ENCODE data around the gene SPOCK3. TPM values are rescaled to one million over a fixed set of nuclear protein-coding genes. Genes with fewer than 3 reads are reported as not detected.
"Not testable (repeated sequence)": the region's sequence is repeated elsewhere in the genome, so short reads cannot be mapped to it uniquely, and the experiment has no call there.

SPOCK3 gene
- total RNA-seq, 4 donors from 2014 or later: not detected

DNA sequence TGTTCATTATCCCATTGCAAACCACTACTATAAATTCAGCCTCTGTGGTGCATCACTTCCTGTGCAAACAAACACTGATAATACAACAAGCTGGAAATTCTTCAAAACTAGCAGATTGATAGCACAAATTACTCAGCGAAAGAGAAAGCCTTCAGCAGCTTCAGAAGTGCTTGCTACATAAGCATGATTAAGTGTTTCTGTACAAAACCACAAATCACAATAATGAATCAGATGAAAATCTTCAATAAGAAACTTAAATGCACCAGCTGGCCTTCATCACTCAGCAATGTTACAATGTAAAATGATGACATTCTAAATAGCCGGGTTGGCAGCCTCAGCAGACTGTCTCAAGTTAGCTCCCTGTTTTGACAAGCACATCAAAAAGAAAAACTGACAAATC, 262.2 kb downstream of the SPOCK3 start:
- Histone ChIP-seq H3K27me3 (no peaks in the 10 kb centered on the region), H3K36me3 (no peaks in the 10 kb centered on the region), H3K9me3 (peaks cover 0 to 9% (median 0%) of the 10 kb centered on the region in 3 donors), H3K4me3 (no peak overlapping the region), H3K27ac (no peak overlapping the region), H3K4me1 (no peaks in the 10 kb centered on the region)
- no peak for TF ChIP-seq POLR2A (IDR thresholded peaks at IDR 0.05)
- TF ChIP-seq, protein P1, sequence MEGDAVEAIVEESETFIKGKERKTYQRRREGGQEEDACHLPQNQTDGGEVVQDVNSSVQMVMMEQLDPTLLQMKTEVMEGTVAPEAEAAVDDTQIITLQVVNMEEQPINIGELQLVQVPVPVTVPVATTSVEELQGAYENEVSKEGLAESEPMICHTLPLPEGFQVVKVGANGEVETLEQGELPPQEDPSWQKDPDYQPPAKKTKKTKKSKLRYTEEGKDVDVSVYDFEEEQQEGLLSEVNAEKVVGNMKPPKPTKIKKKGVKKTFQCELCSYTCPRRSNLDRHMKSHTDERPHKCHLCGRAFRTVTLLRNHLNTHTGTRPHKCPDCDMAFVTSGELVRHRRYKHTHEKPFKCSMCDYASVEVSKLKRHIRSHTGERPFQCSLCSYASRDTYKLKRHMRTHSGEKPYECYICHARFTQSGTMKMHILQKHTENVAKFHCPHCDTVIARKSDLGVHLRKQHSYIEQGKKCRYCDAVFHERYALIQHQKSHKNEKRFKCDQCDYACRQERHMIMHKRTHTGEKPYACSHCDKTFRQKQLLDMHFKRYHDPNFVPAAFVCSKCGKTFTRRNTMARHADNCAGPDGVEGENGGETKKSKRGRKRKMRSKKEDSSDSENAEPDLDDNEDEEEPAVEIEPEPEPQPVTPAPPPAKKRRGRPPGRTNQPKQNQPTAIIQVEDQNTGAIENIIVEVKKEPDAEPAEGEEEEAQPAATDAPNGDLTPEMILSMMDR (IDR thresholded peaks at IDR 0.05): no peak
- DNase-seq: no peak
- intact Hi-C loops (cut with DNase I): no loop called here
- WGBS, 2 donors: 7 to 14% methylated on average over 2 of the region's 2 CpGs

DNA sequence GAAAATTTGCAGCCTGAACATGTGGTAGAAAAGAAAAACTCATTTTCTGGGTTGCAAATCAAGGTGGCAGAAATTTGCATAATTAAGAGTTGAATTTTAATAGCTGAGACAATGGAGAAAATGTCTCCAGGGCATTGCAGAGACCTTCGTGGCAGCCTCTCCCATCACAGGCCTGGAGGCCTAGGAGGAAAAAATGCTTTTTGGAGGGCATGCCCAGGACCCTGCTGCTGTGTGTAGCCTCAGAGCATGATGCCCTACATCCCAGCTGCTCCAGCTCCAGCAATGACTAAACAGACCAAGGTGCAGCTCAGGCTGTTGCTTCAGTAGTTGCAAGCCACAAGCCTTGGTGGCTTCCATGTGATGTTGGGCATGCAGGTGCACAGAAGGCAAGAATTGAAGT, 266.1 kb downstream of the SPOCK3 start:
- H3K27me3 ChIP-seq; DNase-seq; H3K4me3 ChIP-seq; intact Hi-C loops (cut with DNase I); H3K4me1 ChIP-seq; H3K9me3 ChIP-seq; H3K27ac ChIP-seq; H3K36me3 ChIP-seq: not testable (repeated sequence)
- WGBS, 2 donors: 50 to 56% methylated on average over 1 of the region's 1 CpG

DNA sequence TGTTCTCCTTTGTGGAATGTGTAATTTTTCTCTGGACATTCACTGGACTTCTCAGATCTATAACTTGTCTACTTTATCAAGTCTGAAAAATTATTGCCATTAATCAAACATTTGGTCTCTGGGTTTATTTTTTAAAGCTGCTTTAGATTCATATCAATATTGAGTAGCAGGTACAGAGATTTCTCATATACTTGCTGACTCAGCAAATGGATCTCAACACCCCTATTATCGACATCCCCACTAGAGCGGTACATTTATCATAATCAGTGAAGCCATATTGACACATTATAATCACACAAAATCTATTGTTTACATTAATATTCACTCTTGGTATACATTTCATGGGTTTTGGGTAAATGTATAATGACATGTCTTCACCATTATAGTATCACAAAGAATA, 268.7 kb downstream of the SPOCK3 start:
- peaks cover 0 to 9% (median 0%) of the 10 kb centered on the region in 3 donors for H3K9me3 ChIP-seq
- no peaks in the 10 kb centered on the region for H3K4me1 ChIP-seq
- no peaks in the 10 kb centered on the region for H3K27me3 ChIP-seq
- no peaks in the 10 kb centered on the region for H3K36me3 ChIP-seq
- H3K27ac ChIP-seq: no peak overlapping the region
- intact Hi-C loops (cut with DNase I): no loop called here
- DNase-seq: no peak
- 92 to 98% methylated on average over 2 of the region's 2 CpGs for WGBS, 2 donors
- TF ChIP-seq, protein P1 (IDR thresholded peaks at IDR 0.05): no peak
- TF ChIP-seq POLR2A (IDR thresholded peaks at IDR 0.05): no peak
- no peak overlapping the region for H3K4me3 ChIP-seq

DNA sequence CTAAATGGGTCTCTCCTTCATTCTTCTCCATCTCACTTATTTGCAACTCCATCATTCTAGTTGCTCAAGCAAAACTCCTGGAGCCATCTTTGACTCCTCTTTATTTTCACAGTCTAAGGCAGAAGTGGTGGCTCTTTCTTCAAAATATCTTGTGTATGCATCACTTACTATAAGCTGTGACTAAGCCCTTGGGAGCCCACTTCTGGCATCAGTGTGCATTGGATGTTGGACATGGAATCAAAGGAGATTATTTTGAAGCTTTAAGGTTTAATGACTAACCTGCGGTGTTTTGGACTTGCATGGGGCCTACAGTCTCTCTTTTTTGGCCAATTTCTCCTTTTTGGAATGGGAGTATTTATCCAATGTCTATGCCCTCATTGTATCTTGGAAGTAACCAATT, 276.8 kb downstream of the SPOCK3 start:
- no peak for DNase-seq
- TF ChIP-seq, protein P1 (IDR thresholded peaks at IDR 0.05): no peak
- TF ChIP-seq POLR2A (IDR thresholded peaks at IDR 0.05): no peak
- Histone ChIP-seq H3K9me3 (no peaks in the 10 kb centered on the region), H3K27me3 (no peaks in the 10 kb centered on the region), H3K36me3 (no peaks in the 10 kb centered on the region), H3K4me3 (no peak overlapping the region), H3K4me1 (no peaks in the 10 kb centered on the region), H3K27ac (no peak overlapping the region)
- intact Hi-C loops (cut with DNase I): no loop called here
- 57 to 75% methylated on average over 1 of the region's 1 CpG for WGBS, 2 donors

DNA sequence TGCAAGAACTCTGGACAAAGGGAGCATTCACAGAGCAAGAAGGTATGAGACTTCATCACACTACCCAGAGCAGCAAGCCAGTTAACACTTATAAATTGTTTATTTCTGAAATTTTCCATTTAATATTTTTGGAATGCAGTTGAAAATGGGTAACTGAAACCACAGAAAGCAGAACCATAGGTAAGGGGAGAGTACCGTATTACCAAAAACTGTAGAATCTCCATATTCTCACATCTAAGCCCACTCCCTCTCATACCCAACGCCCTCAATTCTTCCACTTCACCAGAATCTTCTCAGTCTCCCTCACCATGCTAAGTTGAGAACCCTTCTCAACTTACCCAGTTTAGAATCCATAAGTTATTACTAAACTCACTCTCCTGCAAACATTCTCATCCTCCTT, 277.8 kb downstream of the SPOCK3 start:
- no peaks in the 10 kb centered on the region for H3K4me1 ChIP-seq
- DNase-seq: no peak
- H3K27me3 ChIP-seq: no peaks in the 10 kb centered on the region
- TF ChIP-seq POLR2A (IDR thresholded peaks at IDR 0.05): no peak
- TF ChIP-seq, protein P1 (IDR thresholded peaks at IDR 0.05): no peak
- H3K36me3 ChIP-seq: no peaks in the 10 kb centered on the region
- intact Hi-C loops (cut with DNase I): no loop called here
- H3K9me3 ChIP-seq: no peaks in the 10 kb centered on the region
- WGBS, 2 donors: 54 to 59% methylated on average over 2 of the region's 2 CpGs
- H3K27ac ChIP-seq: no peak overlapping the region
- no peak overlapping the region for H3K4me3 ChIP-seq

DNA sequence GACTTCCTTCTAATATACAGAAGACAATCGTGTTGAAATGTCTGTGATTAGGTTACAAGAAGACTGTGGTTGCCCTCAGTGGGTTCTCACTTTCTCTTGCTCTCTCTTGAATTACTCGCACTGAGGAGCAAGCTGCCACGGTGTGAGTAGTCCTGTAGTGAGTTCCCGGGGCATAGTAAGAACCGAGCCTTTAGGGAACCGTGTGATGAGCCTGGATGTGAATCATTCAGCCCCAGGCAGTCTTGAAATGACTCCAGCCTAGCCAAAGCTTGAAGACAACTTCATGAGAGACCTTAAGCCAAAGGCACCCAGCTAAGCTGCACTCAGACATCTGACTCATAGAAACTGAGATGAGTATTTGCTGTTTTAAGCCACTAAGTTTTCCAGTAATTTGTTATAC, 292.7 kb downstream of the SPOCK3 start:
- no peaks in the 10 kb centered on the region for H3K4me1 ChIP-seq
- no peak for TF ChIP-seq POLR2A (IDR thresholded peaks at IDR 0.05)
- TF ChIP-seq, protein P1 (IDR thresholded peaks at IDR 0.05): no peak
- no peaks in the 10 kb centered on the region for H3K27me3 ChIP-seq
- WGBS, 2 donors: 26 to 58% methylated on average over 4 to 6 of the region's 6 CpGs
- no peaks in the 10 kb centered on the region for H3K9me3 ChIP-seq
- no peaks in the 10 kb centered on the region for H3K36me3 ChIP-seq
- no peak overlapping the region for H3K4me3 ChIP-seq
- DNase-seq: no peak
- intact Hi-C loops (cut with DNase I): no loop called here
- H3K27ac ChIP-seq: no peak overlapping the region
